B cell (primary cell): ENCODE measurements around the gene KCNMB3.

Experiments used
- EZH2 ChIP-seq: IDR thresholded peaks from 2 replicates; pipeline ENCODE4 v1.6.1; 2012; ENCODE audit warnings: borderline replicate concordance, low read depth, mild to moderate bottlenecking, moderate library complexity, low read length; ENCODE audit not compliant: insufficient read depth, poor library complexity, severe bottlenecking
- TF ChIP-seq, protein P1 (sequence below): fragments of 200-600 bp; IDR thresholded peaks from one replicate; pipeline ENCODE4 v1.8.0; 2022; ENCODE audit warnings: antibody characterized with exemption, mild to moderate bottlenecking

DNA sequence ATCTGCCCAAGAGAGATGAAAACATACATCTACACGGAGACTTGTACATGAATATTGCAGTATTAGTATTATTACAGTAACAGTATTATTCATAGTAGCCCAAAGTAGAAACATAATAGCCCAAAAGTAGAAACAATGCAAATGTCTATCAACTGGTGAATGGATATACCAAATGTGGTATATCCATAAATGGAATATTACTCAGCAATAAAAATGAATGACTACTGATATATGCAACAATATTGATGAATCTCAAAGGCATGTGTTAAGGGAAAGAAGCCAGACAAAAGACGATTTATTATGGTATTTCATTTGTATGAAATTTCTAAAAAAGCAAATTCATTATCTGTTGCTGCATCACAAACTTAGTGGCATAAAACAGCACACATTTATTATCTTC lies 48.4 kb upstream of the KCNMB3 start:
- TF ChIP-seq EZH2, result no peak
- TF ChIP-seq, protein P1, sequence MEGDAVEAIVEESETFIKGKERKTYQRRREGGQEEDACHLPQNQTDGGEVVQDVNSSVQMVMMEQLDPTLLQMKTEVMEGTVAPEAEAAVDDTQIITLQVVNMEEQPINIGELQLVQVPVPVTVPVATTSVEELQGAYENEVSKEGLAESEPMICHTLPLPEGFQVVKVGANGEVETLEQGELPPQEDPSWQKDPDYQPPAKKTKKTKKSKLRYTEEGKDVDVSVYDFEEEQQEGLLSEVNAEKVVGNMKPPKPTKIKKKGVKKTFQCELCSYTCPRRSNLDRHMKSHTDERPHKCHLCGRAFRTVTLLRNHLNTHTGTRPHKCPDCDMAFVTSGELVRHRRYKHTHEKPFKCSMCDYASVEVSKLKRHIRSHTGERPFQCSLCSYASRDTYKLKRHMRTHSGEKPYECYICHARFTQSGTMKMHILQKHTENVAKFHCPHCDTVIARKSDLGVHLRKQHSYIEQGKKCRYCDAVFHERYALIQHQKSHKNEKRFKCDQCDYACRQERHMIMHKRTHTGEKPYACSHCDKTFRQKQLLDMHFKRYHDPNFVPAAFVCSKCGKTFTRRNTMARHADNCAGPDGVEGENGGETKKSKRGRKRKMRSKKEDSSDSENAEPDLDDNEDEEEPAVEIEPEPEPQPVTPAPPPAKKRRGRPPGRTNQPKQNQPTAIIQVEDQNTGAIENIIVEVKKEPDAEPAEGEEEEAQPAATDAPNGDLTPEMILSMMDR, result no peak
